NCI-H2227 treated with DMSO at 0.1 percent for 48 hours (cell line): ENCODE measurements around the gene FRMPD2.
"Not testable (repeated sequence)": the region's sequence is repeated elsewhere in the genome, so short reads cannot be mapped to it uniquely, and the experiment has no call there.

ENCODE experiments used
- DNase-seq: peaks from one replicate; lab custom pipeline; 2025; lab: John Stamatoyannopoulos, UW

Gene FRMPD2

GRCh38 chr10:48126251-48126650, 148.2 kb downstream of the FRMPD2 start:
- DNase-seq, result not testable (repeated sequence)

DNA sequence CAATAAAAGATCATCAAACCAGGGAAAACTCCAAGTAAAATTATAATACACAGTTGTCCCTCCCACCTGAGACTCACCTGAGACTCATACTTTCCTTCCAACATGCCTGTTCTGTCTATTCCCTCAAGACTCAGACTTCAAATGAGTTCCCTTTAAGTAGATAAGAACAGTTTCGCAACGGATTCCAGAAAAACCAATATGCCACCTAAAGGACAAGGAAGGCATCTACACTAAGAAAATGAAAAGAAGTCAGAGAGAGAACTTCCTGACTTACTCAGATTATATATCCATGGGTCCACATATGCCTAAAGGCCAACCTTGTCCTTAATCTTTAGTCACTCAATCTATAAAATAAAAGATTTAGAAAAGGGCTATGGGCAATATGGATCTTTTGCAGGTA, 148.9 kb downstream of the FRMPD2 start:
- not testable (repeated sequence) for DNase-seq

- DNase-seq, result not testable (repeated sequence)
Observed at GRCh38 chr10:48122618-48123017, 151.9 kb downstream of the FRMPD2 start.

DNA sequence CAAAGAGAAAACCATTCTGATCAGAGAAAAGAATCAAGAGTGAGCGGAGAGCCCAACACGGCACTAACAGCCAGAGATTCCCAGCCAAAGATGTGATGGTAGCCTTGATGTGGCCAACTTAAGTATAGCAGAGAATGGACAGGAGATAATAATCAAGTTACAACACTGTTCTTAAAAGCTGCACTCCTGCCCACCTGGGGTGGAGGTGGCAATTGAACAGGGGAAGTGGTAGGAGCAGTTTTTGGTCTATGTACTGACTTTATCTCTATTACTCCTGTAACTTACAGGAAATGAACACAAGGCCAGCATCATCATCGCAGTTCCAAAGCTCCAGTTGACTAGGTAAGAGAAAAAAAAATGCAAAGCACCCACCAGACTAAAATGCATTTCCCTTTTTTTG, 164.2 kb downstream of the FRMPD2 start:
- DNase-seq, result not testable (repeated sequence)
